GM18499 (cell line): Measurements from ENCODE around the gene TMCC2.
"Not testable (repeated sequence)": the region's sequence is repeated elsewhere in the genome, so short reads cannot be mapped to it uniquely, and the experiment has no call there.

ENCODE experiments used
- ATAC-seq: cut with Tn5 transposase; IDR thresholded peaks from one replicate; pipeline ENCODE4 v1.9.1; 2021; ENCODE audit warnings: moderate number of reproducible peaks; ENCODE audit not compliant: insufficient read depth, unreplicated experiment

TMCC2 gene

GRCh38 chr1:205274041-205274691 lies 46.4 kb downstream of the TMCC2 start:
- no peak for ATAC-seq

GRCh38 chr1:205275133-205275532 lies 47.4 kb downstream of the TMCC2 start:
- no peak for ATAC-seq

GRCh38 chr1:205275916-205276688 lies 48.4 kb downstream of the TMCC2 start:
- ATAC-seq: no peak

- no peak for ATAC-seq
These were observed 48.9 kb downstream of the TMCC2 start for GRCh38 chr1:205276689-205277065.

GRCh38 chr1:205279986-205280385 lies 52.2 kb downstream of the TMCC2 start:
- no peak for ATAC-seq

- not testable (repeated sequence) for ATAC-seq
These were observed 53.1 kb downstream of the TMCC2 start for GRCh38 chr1:205280666-205281395.

GRCh38 chr1:205283270-205284147 lies 55.8 kb downstream of the TMCC2 start:
- no peak for ATAC-seq

GRCh38 chr1:205284420-205285144 lies 56.8 kb downstream of the TMCC2 start:
- no peak for ATAC-seq

GRCh38 chr1:205285381-205286101 lies 57.8 kb downstream of the TMCC2 start:
- ATAC-seq: no peak

GRCh38 chr1:205286335-205286950 lies 58.7 kb downstream of the TMCC2 start:
- no peak for ATAC-seq

- ATAC-seq: no peak
These were observed 59.3 kb downstream of the TMCC2 start for GRCh38 chr1:205287076-205287475.

- ATAC-seq: peak; percentile 58
These were observed 60.2 kb downstream of the TMCC2 start for GRCh38 chr1:205287767-205288559.

- no peak for ATAC-seq
These were observed 63.9 kb downstream of the TMCC2 start for GRCh38 chr1:205291596-205291995.

- ATAC-seq: no peak
These were observed 65.8 kb downstream of the TMCC2 start for GRCh38 chr1:205293350-205294074.

GRCh38 chr1:205294175-205294917 lies 66.6 kb downstream of the TMCC2 start:
- no peak for ATAC-seq

GRCh38 chr1:205294934-205295333 lies 67.2 kb downstream of the TMCC2 start:
- ATAC-seq: no peak
